Mesenchymal stem cell (in vitro differentiated cells and primary cell): Measurements from ENCODE around the gene CLDN7.

Source experiments
- DNase-seq: peaks from one replicate; pipeline ENCODE4 v3.0.0-alpha.2; 2013
- H2AFZ ChIP-seq: one replicate; pipeline ENCODE4 v1.6.1; 2013; ENCODE audit warnings: low read depth, mild to moderate bottlenecking, control low read depth, inconsistent platforms, low read length, moderate library complexity
- H2AK5ac ChIP-seq: 2 replicates; pipeline ENCODE4 v1.6.1; 2013; ENCODE audit warnings: low read length, moderate library complexity, mild to moderate bottlenecking, inconsistent platforms; ENCODE audit not compliant: severe bottlenecking
- H2BK120ac ChIP-seq: one replicate; pipeline ENCODE4 v1.6.1; 2013; ENCODE audit warnings: low read depth, mild to moderate bottlenecking, inconsistent platforms, low read length, moderate library complexity
- H2BK12ac ChIP-seq, 2 experiments: one replicate each; pipeline ENCODE4 v1.6.1; 2013; ENCODE audit warnings: inconsistent platforms in 2 of 2, low read length in 2 of 2, mild to moderate bottlenecking in 2 of 2, moderate library complexity in 2 of 2, control low read depth in 1 of 2
- H2BK15ac ChIP-seq: one replicate; pipeline ENCODE4 v1.6.1; 2013; ENCODE audit warnings: mild to moderate bottlenecking, low read depth, inconsistent platforms; ENCODE audit not compliant: poor library complexity, severe bottlenecking
- H2BK5ac ChIP-seq: 2 replicates; pipeline ENCODE4 v1.6.1; 2013; ENCODE audit warnings: low read depth, mild to moderate bottlenecking, low read length, control low read depth, inconsistent platforms; ENCODE audit not compliant: poor library complexity, severe bottlenecking
- H3K14ac ChIP-seq, 2 experiments: one replicate each; pipeline ENCODE4 v1.6.1; 2013; ENCODE audit warnings: inconsistent platforms in 2 of 2, low read length in 2 of 2, control low read depth in 1 of 2, mild to moderate bottlenecking in 1 of 2, moderate library complexity in 1 of 2
- H3K18ac ChIP-seq, 2 experiments: one replicate each; pipeline ENCODE4 v1.6.1; 2013; ENCODE audit warnings: inconsistent platforms in 2 of 2, low read length in 2 of 2, control low read depth in 1 of 2, low read depth in 1 of 2, mild to moderate bottlenecking in 1 of 2
- H3K23ac ChIP-seq, 2 experiments: one replicate each; pipeline ENCODE4 v1.6.1; 2013; ENCODE audit warnings: inconsistent platforms in 2 of 2, low read length in 2 of 2, mild to moderate bottlenecking in 2 of 2, moderate library complexity in 2 of 2, control low read depth in 1 of 2
- H3K27ac ChIP-seq: 2 replicates; pipeline ENCODE4 v1.5.1; 2013; ENCODE audit warnings: mild to moderate bottlenecking, moderate library complexity, low read length, control low read depth, inconsistent platforms; ENCODE audit not compliant: poor library complexity, severe bottlenecking
- H3K27me3 ChIP-seq, 2 experiments: 2 replicates each; pipeline versions ENCODE4 v1.6.1 to v1.7.0; 2013; ENCODE audit warnings: low read length in 2 of 2, mild to moderate bottlenecking in 2 of 2, moderate library complexity in 2 of 2, control low read depth in 1 of 2, inconsistent platforms in 1 of 2; ENCODE audit not compliant: control insufficient read depth in 1 of 2, insufficient read depth in 1 of 2
- H3K36me3 ChIP-seq, 2 experiments: 2 replicates each; pipeline versions ENCODE4 v1.6.1 to v1.7.0; 2013; ENCODE audit warnings: low read length in 2 of 2, control low read depth in 1 of 2, inconsistent platforms in 1 of 2, low read depth in 1 of 2, mild to moderate bottlenecking in 1 of 2; ENCODE audit not compliant: insufficient read depth in 2 of 2, control insufficient read depth in 1 of 2
- H3K4ac ChIP-seq, 2 experiments: one replicate each; pipeline ENCODE4 v1.6.1; 2013; ENCODE audit warnings: inconsistent platforms in 2 of 2, low read length in 2 of 2, mild to moderate bottlenecking in 2 of 2, moderate library complexity in 2 of 2, control low read depth in 1 of 2, low read depth in 1 of 2
- H3K4me1 ChIP-seq: 2 replicates; pipeline ENCODE4 v1.6.1; 2013; ENCODE audit warnings: low read depth, low read length, control low read depth; ENCODE audit not compliant: control insufficient read depth, insufficient read depth
- H3K4me2 ChIP-seq: 2 replicates; pipeline ENCODE4 v1.6.1; 2013; ENCODE audit warnings: low read length, mild to moderate bottlenecking, inconsistent platforms; ENCODE audit not compliant: poor library complexity, severe bottlenecking
- H3K4me3 ChIP-seq, 2 experiments: 2 replicates each; pipeline versions ENCODE4 v1.5.1 to v1.7.0; 2013; ENCODE audit warnings: low read length in 2 of 2, mild to moderate bottlenecking in 2 of 2, control low read depth in 1 of 2, low read depth in 1 of 2; ENCODE audit not compliant: insufficient read depth in 1 of 2
- H3K79me1 ChIP-seq: replicated peaks from 2 replicates; pipeline ENCODE4 v1.6.1; 2013; ENCODE audit warnings: mild to moderate bottlenecking, control low read depth, low read length, inconsistent platforms; ENCODE audit not compliant: poor library complexity, severe bottlenecking
- H3K9ac ChIP-seq: 2 replicates; pipeline ENCODE4 v1.7.0; 2013; ENCODE audit warnings: mild to moderate bottlenecking, low read length, moderate library complexity
- H3K9me3 ChIP-seq: 2 replicates; pipeline ENCODE4 v1.7.0; 2013; ENCODE audit warnings: mild to moderate bottlenecking, low read length; ENCODE audit not compliant: control insufficient read depth
- H4K8ac ChIP-seq: one replicate; pipeline ENCODE4 v1.6.1; 2013; ENCODE audit warnings: inconsistent platforms, mild to moderate bottlenecking, low read length, moderate library complexity
- H4K91ac ChIP-seq: one replicate; pipeline ENCODE4 v1.6.1; 2013; ENCODE audit warnings: mild to moderate bottlenecking, low read length, inconsistent platforms
- WGBS: methylation state at CpG from one replicate; pipeline ENCODE4 v1.1.7; 2013; ENCODE audit warnings: mixed read lengths; 5-methylcytosine and 5-hydroxymethylcytosine counted together

CLDN7 gene

GRCh38 chr17:7220593-7221277, 41.5 kb downstream of the CLDN7 start:
- H4K91ac ChIP-seq = peak overlapping the region; percentile 93
- DNase-seq = peak; percentile 67
- no peaks in the 10 kb centered on the region for H3K9me3 ChIP-seq
- no peaks in the 10 kb centered on the region for H3K27me3 ChIP-seq
- H3K9ac ChIP-seq = peak overlapping the region; percentile 96
- H2BK5ac ChIP-seq = peak overlapping the region; percentile 57
- H2AK5ac ChIP-seq = peak overlapping the region; percentile 29
- peaks cover 45 to 46% of the 10 kb centered on the region in 2 experiments for H3K36me3 ChIP-seq
- H3K79me1 ChIP-seq = peaks cover 18% of the 10 kb centered on the region
- H2BK12ac ChIP-seq = peak overlapping the region in 1 of 2 experiments; percentile 70
- peak overlapping the region; percentile 66 for H2BK120ac ChIP-seq
- 33% methylated on average over 11 of the region's 11 CpGs for WGBS
- H3K18ac ChIP-seq = peak overlapping the region; percentile 37 to 94
- H3K4ac ChIP-seq = peak overlapping the region; percentile 52 to 88
- H3K27ac ChIP-seq = peak overlapping the region; percentile 77
- H3K4me1 ChIP-seq = peaks cover 70% of the 10 kb centered on the region
- H3K4me3 ChIP-seq = peak overlapping the region; percentile 83 to 88
- H3K14ac ChIP-seq = peak overlapping the region in 1 of 2 experiments; percentile 73
- peak overlapping the region in 1 of 2 experiments; percentile 91 for H3K23ac ChIP-seq
- H3K4me2 ChIP-seq = peak overlapping the region; percentile 85
- no peak overlapping the region for H2AFZ ChIP-seq
- peak overlapping the region; percentile 57 for H4K8ac ChIP-seq
- H2BK15ac ChIP-seq = no peak overlapping the region

DNA sequence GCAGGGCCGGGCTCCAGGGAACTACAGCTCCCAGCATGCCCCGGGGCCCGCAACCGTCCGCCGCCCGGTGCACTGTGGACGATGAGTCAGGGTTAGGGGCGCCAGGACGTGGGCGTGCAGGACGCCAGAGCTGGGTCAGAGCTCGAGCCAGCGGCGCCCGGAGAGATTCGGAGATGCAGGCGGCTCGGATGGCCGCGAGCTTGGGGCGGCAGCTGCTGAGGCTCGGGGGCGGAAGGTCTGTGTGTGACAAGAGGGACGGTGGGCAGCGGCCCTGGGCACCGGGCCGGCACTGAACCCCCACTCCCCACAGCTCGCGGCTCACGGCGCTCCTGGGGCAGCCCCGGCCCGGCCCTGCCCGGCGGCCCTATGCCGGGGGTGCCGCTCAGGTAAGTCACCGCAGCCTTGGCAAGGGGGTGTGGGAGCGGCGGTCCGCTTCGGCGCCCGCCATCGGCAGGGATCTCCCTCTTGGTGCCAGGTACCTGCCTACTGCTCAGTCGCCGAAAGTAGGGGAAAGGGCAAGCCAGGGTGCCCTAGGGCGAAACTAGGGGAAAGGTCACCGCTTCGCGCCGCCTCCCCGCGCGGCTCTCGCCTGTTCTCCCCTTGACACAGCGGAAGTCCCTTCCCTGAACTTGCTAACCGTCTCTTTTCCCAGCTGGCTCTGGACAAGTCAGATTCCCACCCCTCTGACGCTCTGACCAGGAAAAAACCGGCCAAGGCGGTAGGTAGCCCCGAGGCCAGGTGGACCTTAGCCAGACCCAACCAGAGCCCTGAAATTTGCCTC, 42.3 kb downstream of the CLDN7 start, which contains the start of the genes ACADVL and DLG4:
TSS of gene ACADVL (plus strand) at position 127 of the 781 bp plus-strand sequence. CDS start at position 174, 47 bp downstream.
TSS of gene DLG4 (minus strand) at position 25 of the 781 bp plus-strand sequence.
- Histone ChIP-seq H3K27me3 (no peaks in the 10 kb centered on the region), H2AK5ac (peak within 1 kb of the TSS; percentile 38), H2BK5ac (peak within 1 kb of the TSS; percentile 57), H3K14ac (peak within 1 kb of the TSS in 1 of 2 experiments; percentile 95), H3K9ac (peak within 1 kb of the TSS; percentile 96), H2BK15ac (no peak within 1 kb of the TSS), H3K18ac (peak within 1 kb of the TSS; percentile 94 to 97), H3K9me3 (no peaks in the 10 kb centered on the region), H4K8ac (peak within 1 kb of the TSS; percentile 70), H3K4me1 (peaks cover 70% of the 10 kb centered on the region), H3K27ac (peak within 1 kb of the TSS; percentile 77), H2AFZ (peak within 1 kb of the TSS; percentile 67), H3K4me3 (peak within 1 kb of the TSS; percentile 83 to 88), H2BK12ac (peak within 1 kb of the TSS; percentile 70 to 75), H4K91ac (peak within 1 kb of the TSS; percentile 93), H2BK120ac (peak within 1 kb of the TSS; percentile 66), H3K36me3 (peaks cover 38 to 41% of the 10 kb centered on the region in 2 experiments), H3K4ac (peak within 1 kb of the TSS; percentile 77 to 88), H3K4me2 (peak within 1 kb of the TSS; percentile 85), H3K23ac (peak within 1 kb of the TSS in 1 of 2 experiments; percentile 91), H3K79me1 (peaks cover 18% of the 10 kb centered on the region)
- under 1% methylated on average over 57 of the region's 63 CpGs for WGBS
- DNase-seq = peak; percentile 90

GRCh38 chr17:7219229-7219811, 43.0 kb downstream of the CLDN7 start:
- H2AFZ ChIP-seq = peak overlapping the region; percentile 67
- peaks cover 18% of the 10 kb centered on the region for H3K79me1 ChIP-seq
- no peaks in the 10 kb centered on the region for H3K9me3 ChIP-seq
- peak overlapping the region in 1 of 2 experiments; percentile 88 for H3K4me3 ChIP-seq
- peak overlapping the region; percentile 85 for H3K4me2 ChIP-seq
- peak overlapping the region; percentile 4 for H2BK120ac ChIP-seq
- H3K14ac ChIP-seq = peak overlapping the region in 1 of 2 experiments; percentile 68
- H3K27me3 ChIP-seq = no peaks in the 10 kb centered on the region
- WGBS = 21% methylated on average over 12 of the region's 12 CpGs
- peaks cover 64% of the 10 kb centered on the region for H3K4me1 ChIP-seq
- peak overlapping the region; percentile 23 to 72 for H3K18ac ChIP-seq
- H3K36me3 ChIP-seq = peaks cover 34 to 37% of the 10 kb centered on the region in 2 experiments
- peak overlapping the region; percentile 67 for H4K8ac ChIP-seq
- peak overlapping the region; percentile 36 to 77 for H3K4ac ChIP-seq
- no peak overlapping the region for H2BK5ac ChIP-seq
- peak overlapping the region; percentile 0 for H4K91ac ChIP-seq
- no peak for DNase-seq
- H3K27ac ChIP-seq = peak overlapping the region; percentile 43
- H3K23ac ChIP-seq = no peak overlapping the region
- H2AK5ac ChIP-seq = peak overlapping the region; percentile 38
- peak overlapping the region; percentile 70 to 74 for H2BK12ac ChIP-seq
- no peak overlapping the region for H2BK15ac ChIP-seq
- peak overlapping the region; percentile 96 for H3K9ac ChIP-seq
